C4-2B (cell line): Measurements from ENCODE around the gene NUDT14.

Experiments used
- ZFX ChIP-seq: fragments of 450-650 bp; IDR thresholded peaks from 2 replicates; pipeline ENCODE4 v1.6.1; 2017
- TF ChIP-seq, protein P1 (sequence below): fragments of 450-650 bp; conservative IDR thresholded peaks from 2 replicates; pipeline ENCODE4 v1.5.1; 2017; ENCODE audit warnings: mild to moderate bottlenecking

DNA sequence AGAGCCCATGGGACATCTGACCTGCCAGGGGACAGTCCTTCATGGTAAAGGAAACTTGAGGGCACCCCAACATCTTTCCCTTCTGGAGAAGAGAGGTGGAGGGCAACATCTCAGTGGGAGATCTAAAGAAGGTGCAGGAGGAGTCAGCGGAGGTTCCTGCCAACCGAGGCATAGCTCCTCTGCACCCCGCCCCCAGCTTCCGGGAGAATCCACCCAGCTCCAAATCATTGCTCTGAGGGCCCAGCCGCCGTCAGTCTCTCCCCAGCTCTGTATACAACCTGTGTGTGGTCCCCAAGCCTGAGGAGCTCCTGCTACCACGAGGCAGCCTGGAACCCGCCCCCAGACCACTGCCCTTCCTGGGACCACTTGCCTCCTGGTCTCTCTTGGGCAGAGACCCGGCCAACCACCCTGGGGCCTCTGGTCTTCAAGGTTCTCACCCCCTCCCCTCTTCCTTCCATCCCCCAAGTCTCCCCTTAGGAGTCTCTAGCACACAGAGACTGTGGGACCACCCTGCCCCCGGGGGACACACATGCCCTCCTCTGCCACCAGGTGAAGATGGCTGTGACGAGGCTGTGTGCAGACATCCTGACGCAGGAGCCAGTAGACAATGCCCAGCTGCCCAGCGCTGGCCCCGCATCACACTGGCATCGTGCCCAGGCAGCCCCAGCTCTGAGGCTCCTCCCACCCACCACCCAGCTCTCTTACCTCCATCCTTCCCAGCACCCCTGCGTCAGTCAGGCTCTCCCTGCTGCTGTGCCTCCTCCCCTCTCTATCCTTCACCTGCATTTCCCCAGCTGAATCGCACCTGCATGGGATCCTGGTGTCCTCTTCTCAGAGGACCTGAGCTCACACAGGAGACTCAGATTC lies 13.0 kb upstream of the NUDT14 start:
- TF ChIP-seq, protein P1, sequence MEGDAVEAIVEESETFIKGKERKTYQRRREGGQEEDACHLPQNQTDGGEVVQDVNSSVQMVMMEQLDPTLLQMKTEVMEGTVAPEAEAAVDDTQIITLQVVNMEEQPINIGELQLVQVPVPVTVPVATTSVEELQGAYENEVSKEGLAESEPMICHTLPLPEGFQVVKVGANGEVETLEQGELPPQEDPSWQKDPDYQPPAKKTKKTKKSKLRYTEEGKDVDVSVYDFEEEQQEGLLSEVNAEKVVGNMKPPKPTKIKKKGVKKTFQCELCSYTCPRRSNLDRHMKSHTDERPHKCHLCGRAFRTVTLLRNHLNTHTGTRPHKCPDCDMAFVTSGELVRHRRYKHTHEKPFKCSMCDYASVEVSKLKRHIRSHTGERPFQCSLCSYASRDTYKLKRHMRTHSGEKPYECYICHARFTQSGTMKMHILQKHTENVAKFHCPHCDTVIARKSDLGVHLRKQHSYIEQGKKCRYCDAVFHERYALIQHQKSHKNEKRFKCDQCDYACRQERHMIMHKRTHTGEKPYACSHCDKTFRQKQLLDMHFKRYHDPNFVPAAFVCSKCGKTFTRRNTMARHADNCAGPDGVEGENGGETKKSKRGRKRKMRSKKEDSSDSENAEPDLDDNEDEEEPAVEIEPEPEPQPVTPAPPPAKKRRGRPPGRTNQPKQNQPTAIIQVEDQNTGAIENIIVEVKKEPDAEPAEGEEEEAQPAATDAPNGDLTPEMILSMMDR = no peak
- TF ChIP-seq ZFX = no peak
